Glomerular visceral epithelial cell (primary cell): ENCODE data around the gene RASGRP2.
"Not testable (repeated sequence)": the region's sequence is repeated elsewhere in the genome, so short reads cannot be mapped to it uniquely, and the experiment has no call there.

Experiments
- DNase-seq: peaks from one replicate; pipeline ENCODE4 v3.0.0-alpha.2; 2016; ENCODE audit errors: extremely low spot score

RASGRP2 gene

GRCh38 chr11:64719406-64719805 lies 24.5 kb downstream of the RASGRP2 start:
- DNase-seq = no peak

- DNase-seq = no peak
Observed at GRCh38 chr11:64718780-64719124, 25.2 kb downstream of the RASGRP2 start.

GRCh38 chr11:64718084-64718779 lies 25.7 kb downstream of the RASGRP2 start:
- DNase-seq = no peak

- no peak for DNase-seq
Observed at GRCh38 chr11:64717268-64717578, 26.7 kb downstream of the RASGRP2 start.

GRCh38 chr11:64716473-64717267 lies 27.3 kb downstream of the RASGRP2 start:
- DNase-seq = no peak

- no peak for DNase-seq
Observed at GRCh38 chr11:64715756-64716472, 28.0 kb downstream of the RASGRP2 start.

- no peak for DNase-seq
Observed at GRCh38 chr11:64715110-64715509, 28.8 kb downstream of the RASGRP2 start.

GRCh38 chr11:64714666-64715065 lies 29.3 kb downstream of the RASGRP2 start:
- DNase-seq = no peak

GRCh38 chr11:64713781-64714363 lies 30.1 kb downstream of the RASGRP2 start:
- DNase-seq = no peak

- no peak for DNase-seq
Observed at GRCh38 chr11:64713016-64713707, 30.8 kb downstream of the RASGRP2 start.

GRCh38 chr11:64712430-64713015 lies 31.4 kb downstream of the RASGRP2 start:
- DNase-seq = no peak

- DNase-seq = no peak
Observed at GRCh38 chr11:64711956-64712362, 32.0 kb downstream of the RASGRP2 start.

- no peak for DNase-seq
Observed at GRCh38 chr11:64711138-64711955, 32.6 kb downstream of the RASGRP2 start.

GRCh38 chr11:64710418-64711137 lies 33.4 kb downstream of the RASGRP2 start:
- no peak for DNase-seq

- DNase-seq = no peak
Observed at GRCh38 chr11:64705501-64705900, 38.4 kb downstream of the RASGRP2 start.

- no peak for DNase-seq
Observed at GRCh38 chr11:64703048-64703447, 40.9 kb downstream of the RASGRP2 start.

GRCh38 chr11:64701956-64702355 lies 42.0 kb downstream of the RASGRP2 start:
- not testable (repeated sequence) for DNase-seq

GRCh38 chr11:64698427-64698826 lies 45.5 kb downstream of the RASGRP2 start:
- DNase-seq = no peak

- DNase-seq = no peak
Observed at GRCh38 chr11:64697663-64698375, 46.1 kb downstream of the RASGRP2 start.
